Small intestine (tissue), 7 donors: ENCODE data around the gene TMOD1. TPM values are rescaled to one million over a fixed set of nuclear protein-coding genes. Genes with fewer than 3 reads are reported as not detected.
"Not testable (repeated sequence)": the region's sequence is repeated elsewhere in the genome, so short reads cannot be mapped to it uniquely, and the experiment has no call there.

Experiments
- DNase-seq, 2 donors: peaks; one replicate each; pipeline versions ENCODE4 v3.0.0 to v3.0.0-alpha.2; 2013
- FAIRE-seq: peaks from 2 replicates; lab custom pipeline; 2012; peaks lifted over from hg19 to GRCh38; lab: Jason Lieb, UNC
- H3K27ac ChIP-seq, 3 donors: one replicate each; pipeline ENCODE4 v1.5.1; 2013; ENCODE audit warnings: low read length in 2 of 3, mild to moderate bottlenecking in 2 of 3, control low read depth in 1 of 3, inconsistent platforms in 1 of 3, low read depth in 1 of 3, moderate library complexity in 1 of 3
- H3K27me3 ChIP-seq, 3 donors: one replicate each; pipeline ENCODE4 v1.6.1; 2013; ENCODE audit warnings: low read length in 3 of 3, inconsistent platforms in 1 of 3; ENCODE audit not compliant: control insufficient read depth in 3 of 3, insufficient read depth in 3 of 3
- H3K36me3 ChIP-seq, 3 donors: one replicate each; pipeline ENCODE4 v1.6.1; 2013; ENCODE audit warnings: low read length in 3 of 3, inconsistent platforms in 1 of 3, low read depth in 1 of 3, mild to moderate bottlenecking in 1 of 3, moderate library complexity in 1 of 3; ENCODE audit not compliant: control insufficient read depth in 3 of 3, insufficient read depth in 2 of 3
- H3K4me1 ChIP-seq, 3 donors: one replicate each; pipeline ENCODE4 v1.6.1; 2013; ENCODE audit warnings: low read length in 2 of 3, inconsistent platforms in 1 of 3, low read depth in 1 of 3, mild to moderate bottlenecking in 1 of 3, moderate library complexity in 1 of 3; ENCODE audit not compliant: control insufficient read depth in 3 of 3, insufficient read depth in 2 of 3
- H3K4me3 ChIP-seq, 3 donors: one replicate each; pipeline ENCODE4 v1.5.1; 2013; ENCODE audit warnings: low read length in 3 of 3, control low read depth in 1 of 3, inconsistent platforms in 1 of 3, low read depth in 1 of 3, mild to moderate bottlenecking in 1 of 3, moderate library complexity in 1 of 3
- H3K9me3 ChIP-seq, 2 donors: one replicate each; pipeline ENCODE4 v1.6.1; 2013; ENCODE audit warnings: low read depth in 1 of 2, low read length in 1 of 2; ENCODE audit not compliant: control insufficient read depth in 2 of 2, insufficient read depth in 1 of 2
- WGBS, 3 donors: extraction: QIAGEN DNeasy Blood & Tissue Kit; methylation state at CpG; one replicate each; pipeline ENCODE4 v1.1.7; 2013; 5-methylcytosine and 5-hydroxymethylcytosine counted together
- polyA plus RNA-seq, 4 donors: library from polyadenylated mRNA; stranded (reverse) in 3 of 4; unstranded in 1 of 4; fragments of 200-250 nt in 3 of 4; fragments of 120-200 nt in 1 of 4; gene quantifications; one replicate each; pipeline versions ENCODE4 v1.2.1 to v1.2.3, GENCODE V29; 2013
- donor health status: healthy with polysubstance abuse.
- donor health status: control.
- donor health status: control.
- donor health status: Bipolar disorder and iron deficiency.
- donor health status: healthy.

The TMOD1 gene
- polyA plus RNA-seq, 4 donors, result 1.1 to 9.9 (median 1.6) TPM

DNA sequence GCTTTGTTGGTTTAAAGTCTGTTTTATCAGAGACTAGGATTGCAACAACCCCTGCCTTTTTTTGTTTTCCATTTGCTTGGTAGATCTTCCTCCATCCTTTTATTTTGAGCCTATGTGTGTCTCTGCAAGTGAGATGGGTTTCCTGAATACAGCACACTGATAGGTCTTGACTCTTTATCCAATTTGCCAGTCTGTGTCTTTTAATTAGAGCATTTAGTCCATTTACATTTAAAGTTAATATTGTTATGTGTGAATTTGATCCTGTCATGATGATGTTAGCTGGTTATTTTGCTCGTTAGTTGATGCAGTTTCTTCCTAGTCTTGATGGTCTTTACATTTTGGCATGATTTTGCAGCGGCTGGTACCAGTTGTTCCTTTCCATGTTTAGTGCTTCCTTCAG is 83.3 kb downstream of the TMOD1 start:
- FAIRE-seq, H3K9me3 ChIP-seq, DNase-seq, H3K36me3 ChIP-seq, H3K4me3 ChIP-seq, H3K27ac ChIP-seq, H3K4me1 ChIP-seq, H3K27me3 ChIP-seq: not testable (repeated sequence)
- WGBS, 3 donors, result no CpG with 5 or more reads among the region's 2 CpGs

- not testable (repeated sequence) for H3K36me3 ChIP-seq, DNase-seq, H3K9me3 ChIP-seq, FAIRE-seq, H3K4me3 ChIP-seq, H3K4me1 ChIP-seq, H3K27me3 ChIP-seq, H3K27ac ChIP-seq
- WGBS, 3 donors, result 85 to 96% (median 94%) methylated on average over 3 to 7 of the region's 7 CpGs
Measured at GRCh38 chr9:97586909-97587308, 85.4 kb downstream of the TMOD1 start.

DNA sequence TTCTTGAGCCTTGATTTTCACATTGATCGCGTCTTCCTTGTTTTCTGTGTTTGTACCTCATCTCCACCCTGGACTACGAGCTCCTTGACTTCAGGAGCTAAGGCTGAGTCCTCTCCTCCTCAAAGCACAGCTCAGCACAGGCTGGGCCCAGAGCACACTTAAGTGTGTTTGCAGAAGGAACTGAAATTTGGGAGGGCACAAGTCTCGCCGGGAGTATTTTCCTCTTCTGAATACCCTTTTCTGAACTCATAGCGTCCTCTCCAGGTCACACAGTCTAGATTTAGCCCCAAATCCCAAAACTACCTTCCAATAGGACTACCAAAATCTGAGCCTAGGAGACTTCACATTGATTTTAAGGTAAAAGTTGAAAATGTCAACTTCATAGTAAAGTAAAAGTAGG is 90.1 kb downstream of the TMOD1 start:
- H3K27me3 ChIP-seq, result no peaks in the 10 kb centered on the region
- H3K4me3 ChIP-seq, result no peak overlapping the region
- FAIRE-seq (no peak), DNase-seq (no peak)
- H3K4me1 ChIP-seq, result no peaks in the 10 kb centered on the region
- no peak overlapping the region for H3K27ac ChIP-seq
- no peaks in the 10 kb centered on the region for H3K36me3 ChIP-seq
- 80 to 91% (median 90%) methylated on average over 6 of the region's 6 CpGs for WGBS, 3 donors
- H3K9me3 ChIP-seq, result peaks cover 0 to 3% of the 10 kb centered on the region in 2 donors

DNA sequence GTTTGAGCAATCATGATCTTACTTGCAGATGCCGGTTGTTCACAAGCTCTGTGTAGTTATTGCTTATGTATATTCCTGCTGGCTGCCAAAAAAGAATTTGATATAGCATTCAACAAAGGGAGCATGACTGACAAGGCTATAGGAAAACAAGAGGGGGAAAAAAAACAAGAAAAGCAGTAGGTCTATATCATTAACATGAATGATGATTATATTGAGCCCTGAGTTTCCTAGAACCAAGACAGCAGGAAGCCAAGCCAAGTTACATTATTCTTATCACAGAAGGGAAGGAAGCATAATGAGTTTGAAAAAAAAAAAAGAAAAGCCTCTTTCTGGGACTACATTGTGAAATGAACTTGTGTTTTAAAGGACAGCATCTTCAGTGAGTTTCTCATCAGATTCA is 90.7 kb downstream of the TMOD1 start:
- WGBS, 3 donors, result 89 to 96% (median 96%) methylated on average over 1 of the region's 1 CpG
- Histone ChIP-seq H3K4me3 (no peak overlapping the region), H3K4me1 (no peaks in the 10 kb centered on the region), H3K27ac (no peak overlapping the region), H3K36me3 (no peaks in the 10 kb centered on the region), H3K27me3 (no peaks in the 10 kb centered on the region), H3K9me3 (no peaks in the 10 kb centered on the region)
- DNase-seq (no peak), FAIRE-seq (no peak)

DNA sequence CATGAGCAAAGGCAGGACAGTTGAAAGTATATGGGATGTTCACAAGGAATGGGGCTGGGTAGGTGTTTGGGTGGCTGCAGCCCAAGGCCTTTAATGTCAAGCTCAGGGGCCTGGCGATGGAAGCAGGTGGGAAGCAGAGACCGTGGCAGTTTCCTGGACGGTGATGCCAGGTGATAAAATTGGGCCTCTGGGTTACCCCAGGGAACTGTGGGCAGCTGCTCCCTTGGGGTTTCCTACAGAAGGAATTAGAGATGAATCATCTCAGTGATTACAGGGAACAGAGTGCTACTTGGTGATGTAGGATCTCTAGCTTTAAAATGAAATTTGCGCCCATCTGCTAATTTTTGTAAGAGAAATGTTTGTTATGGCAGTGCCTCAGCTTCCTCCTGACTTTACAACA is 92.5 kb downstream of the TMOD1 start:
- 82 to 89% (median 83%) methylated on average over 4 of the region's 4 CpGs for WGBS, 3 donors
- DNase-seq, result no peak
- H3K27ac ChIP-seq, result no peak overlapping the region

DNA sequence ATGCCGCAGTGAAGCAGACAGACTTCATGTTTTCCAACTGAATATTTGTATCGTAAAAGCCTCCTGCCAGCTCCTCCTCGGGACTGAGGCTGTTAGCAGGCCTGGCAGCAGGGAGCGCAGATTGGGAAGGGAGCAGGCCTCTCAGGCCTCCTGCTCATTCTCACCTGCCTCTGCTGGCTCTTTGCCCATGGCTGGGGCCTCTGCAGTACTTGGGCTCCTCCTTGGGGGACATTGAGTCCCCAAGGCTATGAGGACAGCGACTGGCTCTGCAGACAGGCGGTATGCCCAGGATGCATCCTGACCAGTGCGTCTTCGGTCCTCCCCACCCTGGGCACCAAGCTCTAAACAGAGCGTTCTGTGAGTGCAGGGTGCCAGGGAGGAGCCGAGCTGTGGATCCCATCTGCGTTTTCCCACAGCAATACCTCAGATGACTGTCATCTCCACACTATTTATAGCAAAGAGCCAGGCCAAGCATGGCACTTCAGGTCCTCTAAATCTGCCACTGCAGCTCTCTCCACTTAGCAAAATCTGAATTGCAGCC is 93.0 kb downstream of the TMOD1 start:
- Histone ChIP-seq H3K27ac (no peak overlapping the region), H3K4me3 (no peak overlapping the region), H3K27me3 (no peaks in the 10 kb centered on the region), H3K4me1 (no peaks in the 10 kb centered on the region), H3K9me3 (no peaks in the 10 kb centered on the region), H3K36me3 (no peaks in the 10 kb centered on the region)
- WGBS, 3 donors, result 76 to 87% (median 81%) methylated on average over 11 of the region's 11 CpGs
- DNase-seq, result no peak
- no peak for FAIRE-seq

More for the DNA sequence above, 92.5 kb downstream of the TMOD1 start:
- FAIRE-seq, result no peak
- Histone ChIP-seq H3K36me3 (no peaks in the 10 kb centered on the region), H3K27me3 (no peaks in the 10 kb centered on the region), H3K9me3 (no peaks in the 10 kb centered on the region), H3K4me3 (no peak overlapping the region), H3K4me1 (no peaks in the 10 kb centered on the region)

DNA sequence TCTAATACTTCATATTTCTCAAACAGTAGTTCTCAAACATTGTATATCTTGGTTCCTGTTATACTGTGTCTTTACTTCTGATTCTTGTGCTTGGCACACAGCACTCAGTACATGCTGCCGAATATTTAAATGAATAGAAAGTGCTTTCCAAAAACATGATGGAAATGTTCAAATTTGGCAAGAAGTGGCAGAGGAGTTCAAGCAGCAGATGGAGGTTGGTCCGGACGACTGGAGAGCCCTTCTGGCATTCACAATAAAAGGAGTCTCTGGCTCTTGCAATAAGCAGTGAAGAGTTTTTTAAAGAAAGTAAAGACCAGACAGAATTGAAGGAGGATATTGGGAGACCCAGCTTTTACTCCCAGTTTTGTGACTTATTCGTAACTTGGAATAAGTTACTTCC is 95.4 kb downstream of the TMOD1 start:
- H3K9me3 ChIP-seq, result no peaks in the 10 kb centered on the region
- FAIRE-seq, result no peak

GRCh38 chr9:97598461-97599288 is 97.2 kb downstream of the TMOD1 start:
- peaks cover 0 to 6% (median 0%) of the 10 kb centered on the region in 3 donors for H3K4me1 ChIP-seq
- FAIRE-seq, result no peak

More for the DNA sequence above, 95.4 kb downstream of the TMOD1 start:
- 69 to 92% (median 87%) methylated on average over 4 of the region's 4 CpGs for WGBS, 3 donors
- DNase-seq, result no peak
- Histone ChIP-seq H3K27ac (no peak overlapping the region), H3K4me3 (no peak overlapping the region), H3K36me3 (peaks cover 0 to 9% (median 4%) of the 10 kb centered on the region in 3 donors), H3K4me1 (peaks cover 0 to 6% (median 0%) of the 10 kb centered on the region in 3 donors), H3K27me3 (no peaks in the 10 kb centered on the region)

More at GRCh38 chr9:97598461-97599288, 97.2 kb downstream of the TMOD1 start:
- Histone ChIP-seq H3K27me3 (no peaks in the 10 kb centered on the region), H3K36me3 (peaks cover 0 to 18% (median 9%) of the 10 kb centered on the region in 3 donors), H3K27ac (no peak overlapping the region), H3K9me3 (no peaks in the 10 kb centered on the region), H3K4me3 (no peak overlapping the region)
- WGBS, 3 donors, result 21 to 23% (median 21%) methylated on average over 11 of the region's 11 CpGs
- DNase-seq, result peak; percentile 85 to 88
